Lower leg skin (tissue), 4 donors: ENCODE data around the gene RENBP. TPM values are rescaled to one million over a fixed set of nuclear protein-coding genes. Genes with fewer than 3 reads are reported as not detected.

ENCODE experiments used
- DNase-seq, 2 donors: peaks; one replicate each; pipeline ENCODE4 v3.0.0-alpha.2; 2019; ENCODE audit warnings: low spot score in 2 of 2
- H3K4me3 ChIP-seq: fragments of 200-600 bp; sonication (generic); 2 replicates; pipeline ENCODE4 v1.5.1; 2017; ENCODE audit warnings: mild to moderate bottlenecking, low read depth; ENCODE audit not compliant: poor library complexity, severe bottlenecking
- POLR2A ChIP-seq, 2 donors: fragments of 450-650 bp; IDR thresholded peaks; one replicate each; pipeline ENCODE4 v1.6.1; 2016 to 2017; ENCODE audit warnings: antibody characterized with exemption in 2 of 2, mild to moderate bottlenecking in 1 of 2, moderate library complexity in 1 of 2
- WGBS, 2 donors: methylation state at CpG; one replicate each; pipeline ENCODE4 v1.1.5; 2018; 5-methylcytosine and 5-hydroxymethylcytosine counted together
- intact Hi-C: fragments of 100-400 bp; cut with DNase I; formaldehyde crosslinking; loops from one replicate; pipeline ENCODE4 v1.15.0; 2023; ENCODE audit warnings: low total_unique reads
- total RNA-seq, 4 donors: library from RNA; depleted of rRNA; stranded (reverse); fragments of >200 nt; gene quantifications; one replicate each; pipeline ENCODE4 v1.1.0, GENCODE V29; 2016
- TF ChIP-seq, protein P1 (sequence below), 3 donors: fragments of 450-650 bp; IDR thresholded peaks; one replicate each; pipeline ENCODE4 v1.5.1; 2016; ENCODE audit warnings: antibody characterized with exemption in 3 of 3, mild to moderate bottlenecking in 3 of 3, moderate library complexity in 2 of 3

Gene RENBP
- total RNA-seq, 4 donors from 2014 or later: 0.76 to 11.8 (median 4.2) TPM

DNA sequence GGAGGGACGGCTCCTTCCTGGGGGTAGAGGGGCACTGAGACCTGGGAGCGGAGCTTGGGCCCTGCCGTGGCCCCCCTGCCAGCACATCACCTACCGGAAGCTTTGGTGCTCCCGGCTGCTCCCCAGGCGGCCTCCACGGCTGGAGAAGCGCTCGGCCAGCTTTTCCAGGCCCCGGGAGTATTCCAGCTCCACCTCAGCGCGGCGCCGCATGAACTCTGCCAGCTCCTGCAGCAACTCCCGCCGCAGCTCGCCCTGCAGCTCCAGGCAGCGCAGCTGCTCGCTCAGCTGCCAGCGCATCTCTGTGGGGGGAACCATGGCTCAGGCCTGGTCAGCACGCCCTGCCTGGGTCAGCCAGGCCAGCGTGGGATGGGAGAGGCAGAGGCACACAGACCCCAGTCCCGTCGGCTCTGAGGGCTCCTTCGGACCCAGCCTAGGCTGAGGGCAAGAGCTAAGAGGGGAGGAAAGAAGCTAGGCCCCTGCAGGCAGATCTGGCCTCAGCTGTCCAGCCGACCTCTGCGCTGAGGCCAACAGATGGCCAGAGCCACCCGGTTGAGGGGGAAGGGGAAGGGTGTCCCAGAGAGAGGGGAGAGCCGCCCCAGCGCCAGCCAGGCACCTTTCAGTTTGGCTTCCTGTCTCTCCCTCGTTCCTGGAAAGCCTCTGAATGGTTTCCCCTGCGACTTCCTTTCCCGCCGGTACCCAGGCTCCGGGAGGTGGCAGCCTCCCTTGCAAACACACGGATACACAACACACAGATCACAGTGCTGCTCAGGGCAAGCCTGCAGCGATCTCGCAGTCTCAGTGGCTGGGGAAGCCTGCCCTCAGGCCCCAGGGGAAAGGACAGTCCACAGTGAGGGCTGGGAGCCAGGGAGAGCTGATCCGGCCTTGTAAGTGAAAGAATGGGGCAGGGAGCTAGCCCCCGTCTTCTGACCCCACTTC lies 22.7 kb downstream of the RENBP start:
- TF ChIP-seq, protein P1, sequence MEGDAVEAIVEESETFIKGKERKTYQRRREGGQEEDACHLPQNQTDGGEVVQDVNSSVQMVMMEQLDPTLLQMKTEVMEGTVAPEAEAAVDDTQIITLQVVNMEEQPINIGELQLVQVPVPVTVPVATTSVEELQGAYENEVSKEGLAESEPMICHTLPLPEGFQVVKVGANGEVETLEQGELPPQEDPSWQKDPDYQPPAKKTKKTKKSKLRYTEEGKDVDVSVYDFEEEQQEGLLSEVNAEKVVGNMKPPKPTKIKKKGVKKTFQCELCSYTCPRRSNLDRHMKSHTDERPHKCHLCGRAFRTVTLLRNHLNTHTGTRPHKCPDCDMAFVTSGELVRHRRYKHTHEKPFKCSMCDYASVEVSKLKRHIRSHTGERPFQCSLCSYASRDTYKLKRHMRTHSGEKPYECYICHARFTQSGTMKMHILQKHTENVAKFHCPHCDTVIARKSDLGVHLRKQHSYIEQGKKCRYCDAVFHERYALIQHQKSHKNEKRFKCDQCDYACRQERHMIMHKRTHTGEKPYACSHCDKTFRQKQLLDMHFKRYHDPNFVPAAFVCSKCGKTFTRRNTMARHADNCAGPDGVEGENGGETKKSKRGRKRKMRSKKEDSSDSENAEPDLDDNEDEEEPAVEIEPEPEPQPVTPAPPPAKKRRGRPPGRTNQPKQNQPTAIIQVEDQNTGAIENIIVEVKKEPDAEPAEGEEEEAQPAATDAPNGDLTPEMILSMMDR (IDR thresholded peaks at IDR 0.05): no peak
- TF ChIP-seq POLR2A (IDR thresholded peaks at IDR 0.05): no peak
- no peak for DNase-seq
- 65 to 67% methylated on average over 1 to 35 of the region's 40 CpGs for WGBS, 2 donors
- H3K4me3 ChIP-seq: no peak overlapping the region
- intact Hi-C loops: no loop called here

DNA sequence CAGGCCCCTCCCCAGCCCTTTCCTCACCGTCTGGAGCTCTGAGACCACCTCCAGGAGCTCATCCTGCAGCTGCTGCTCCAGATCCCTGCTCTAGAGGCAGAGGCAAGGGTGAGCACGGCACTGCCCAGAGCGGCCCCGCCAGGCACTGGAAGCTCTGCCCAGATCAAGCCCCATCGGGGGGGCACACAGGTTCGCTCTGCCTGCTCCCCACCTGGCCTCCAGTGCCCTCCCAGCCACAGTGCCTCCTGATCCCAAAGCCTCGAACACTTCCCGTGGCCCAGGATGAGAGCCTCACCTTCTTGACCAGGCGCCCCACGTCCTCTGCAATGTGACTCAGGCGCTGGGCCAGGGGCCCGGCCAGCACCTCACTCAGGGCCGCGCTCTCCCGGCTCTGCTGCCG lies 23.4 kb downstream of the RENBP start:
- no peak overlapping the region for H3K4me3 ChIP-seq
- no peak for DNase-seq
- intact Hi-C loops: no loop called here
- TF ChIP-seq, protein P1 (IDR thresholded peaks at IDR 0.05): no peak
- TF ChIP-seq POLR2A (IDR thresholded peaks at IDR 0.05): no peak
- 45% methylated on average over 12 of the region's 16 CpGs; no CpG with 5 or more reads in 1 of the 2 donors for WGBS, 2 donors

DNA sequence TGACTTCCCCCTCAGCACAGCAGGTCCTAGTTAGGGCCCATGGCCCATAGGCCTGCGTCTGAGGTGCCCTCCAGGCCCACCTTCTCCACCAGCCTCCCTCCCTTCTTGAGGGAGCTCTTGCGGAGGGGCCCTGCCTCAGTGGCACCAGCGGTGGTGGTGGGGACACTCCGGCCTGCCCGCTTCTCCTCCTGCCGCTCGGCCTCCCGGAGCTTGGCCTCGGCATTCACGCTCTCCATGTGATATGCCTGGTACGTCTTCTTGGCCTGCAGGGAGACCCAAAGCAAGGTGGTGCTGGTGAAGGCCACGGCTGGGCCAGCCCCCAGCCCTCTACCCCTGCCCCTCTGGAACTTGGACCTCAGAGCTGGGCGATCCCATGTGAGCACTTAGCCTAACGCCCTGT lies 23.9 kb downstream of the RENBP start:
- no peak for DNase-seq
- intact Hi-C loops: no loop called here
- 81 to 100% methylated on average over 1 to 14 of the region's 14 CpGs for WGBS, 2 donors
- TF ChIP-seq, protein P1 (IDR thresholded peaks at IDR 0.05): no peak
- no peak for TF ChIP-seq POLR2A (IDR thresholded peaks at IDR 0.05)
- H3K4me3 ChIP-seq: no peak overlapping the region

DNA sequence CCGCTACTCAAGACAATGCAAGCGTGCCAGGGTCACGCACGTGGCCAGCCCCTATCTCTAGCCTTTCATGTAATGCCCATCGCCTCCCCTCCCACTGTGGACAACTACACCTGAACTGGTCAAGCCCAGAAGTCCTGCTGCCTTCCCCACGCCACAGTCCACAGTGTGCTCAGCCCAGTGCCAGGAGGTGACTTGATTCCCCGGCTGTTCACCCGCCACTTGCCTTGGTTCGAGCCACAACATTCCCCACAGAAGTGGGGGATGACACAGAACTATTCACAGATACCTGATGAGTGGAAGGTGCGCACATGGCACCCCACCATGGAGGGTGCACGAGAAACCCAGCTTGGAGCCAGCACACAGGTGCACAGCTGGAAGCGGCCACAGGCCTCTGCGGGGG lies 25.2 kb downstream of the RENBP start:
- intact Hi-C loops: no loop called here
- no peak for DNase-seq
- no peak overlapping the region for H3K4me3 ChIP-seq
- WGBS, 2 donors: 92 to 97% methylated on average over 8 to 13 of the region's 13 CpGs
- TF ChIP-seq, protein P1 (IDR thresholded peaks at IDR 0.05): no peak
- no peak for TF ChIP-seq POLR2A (IDR thresholded peaks at IDR 0.05)

DNA sequence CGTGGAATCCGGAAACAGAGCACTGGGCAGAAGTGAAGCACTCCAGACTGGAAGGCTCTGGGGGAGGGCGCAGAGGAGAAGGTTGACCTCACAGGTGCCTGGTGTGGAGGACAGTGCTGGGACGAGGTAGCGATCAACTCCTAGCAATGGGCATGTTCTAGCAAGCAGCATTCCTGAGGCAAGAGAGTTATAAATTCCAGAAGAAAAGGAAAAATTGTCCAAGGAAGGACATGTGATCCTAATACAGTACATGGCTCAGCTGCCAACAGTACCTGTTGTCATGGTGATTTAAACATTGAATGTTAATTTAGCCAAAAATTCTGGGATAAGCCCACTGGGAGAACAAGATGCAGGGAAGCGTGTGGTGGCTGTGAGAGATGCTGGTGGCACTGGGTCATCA lies 26.6 kb downstream of the RENBP start:
- DNase-seq: no peak
- H3K4me3 ChIP-seq: no peak overlapping the region
- intact Hi-C loops: no loop called here
- 66 to 70% methylated on average over 6 of the region's 6 CpGs for WGBS, 2 donors
- no peak for TF ChIP-seq POLR2A (IDR thresholded peaks at IDR 0.05)
- TF ChIP-seq, protein P1 (IDR thresholded peaks at IDR 0.05): no peak
